ENCODE results near the gene MLF2. TPM values are rescaled to one million over a fixed set of nuclear protein-coding genes. Genes with fewer than 3 reads are reported as not detected.
A peak's percentile ranks its signal among the peaks of the same experiment; 100 is the strongest.

Gene MLF2
- total and polyA plus RNA-seq, 2 of the 13 experiments (the other 11 are each of a cell fraction or from before 2014, with no cell fraction given), result 88.1 to 167 TPM

DNA sequence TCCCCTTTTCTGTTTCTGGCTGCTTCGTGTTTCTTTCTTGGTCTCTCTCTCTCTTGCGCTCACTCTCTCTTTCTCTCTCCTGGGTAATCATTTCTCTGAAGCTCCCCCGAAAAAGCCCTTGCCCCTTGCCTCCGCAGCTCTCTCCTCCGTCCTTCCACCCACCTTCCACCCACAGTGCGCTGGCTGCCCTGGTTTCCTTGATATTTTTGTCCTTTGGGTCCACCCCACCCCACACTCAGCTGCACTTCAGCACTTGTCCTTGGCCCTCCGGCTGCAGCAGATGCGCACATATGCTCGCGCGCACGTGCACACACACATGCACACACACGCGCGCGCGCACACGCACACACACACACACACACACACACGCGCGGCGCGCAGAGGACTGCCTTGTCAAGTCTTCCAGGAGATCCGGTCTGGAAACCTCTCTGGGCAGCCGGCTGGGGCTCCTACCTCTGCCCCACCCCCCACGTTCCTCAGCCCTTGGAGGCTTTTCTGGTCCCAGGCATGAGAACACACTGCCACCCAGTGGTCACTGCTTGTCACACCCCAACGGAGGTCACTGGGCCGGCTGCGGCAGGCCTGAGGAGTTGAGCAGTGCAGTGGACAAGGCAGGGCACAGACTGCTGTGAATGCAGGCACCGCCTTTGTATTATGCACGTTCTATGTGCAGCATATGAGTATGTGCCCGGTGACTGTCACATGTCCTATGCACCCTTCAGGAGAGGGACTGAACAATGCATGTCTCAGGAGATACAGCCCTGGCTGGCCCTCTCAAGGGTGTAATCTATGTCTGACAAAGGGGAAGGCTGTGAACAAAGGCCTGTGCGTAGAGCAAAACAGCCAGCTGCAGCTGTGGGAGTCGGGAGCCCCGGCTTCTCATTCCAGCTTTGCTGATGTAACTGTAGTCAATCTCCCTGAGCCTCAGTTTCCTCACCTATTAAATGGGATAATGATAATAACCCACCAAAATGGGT, 25.9 kb upstream of the MLF2 start (continued):
- TF ChIP-seq, protein P1, sequence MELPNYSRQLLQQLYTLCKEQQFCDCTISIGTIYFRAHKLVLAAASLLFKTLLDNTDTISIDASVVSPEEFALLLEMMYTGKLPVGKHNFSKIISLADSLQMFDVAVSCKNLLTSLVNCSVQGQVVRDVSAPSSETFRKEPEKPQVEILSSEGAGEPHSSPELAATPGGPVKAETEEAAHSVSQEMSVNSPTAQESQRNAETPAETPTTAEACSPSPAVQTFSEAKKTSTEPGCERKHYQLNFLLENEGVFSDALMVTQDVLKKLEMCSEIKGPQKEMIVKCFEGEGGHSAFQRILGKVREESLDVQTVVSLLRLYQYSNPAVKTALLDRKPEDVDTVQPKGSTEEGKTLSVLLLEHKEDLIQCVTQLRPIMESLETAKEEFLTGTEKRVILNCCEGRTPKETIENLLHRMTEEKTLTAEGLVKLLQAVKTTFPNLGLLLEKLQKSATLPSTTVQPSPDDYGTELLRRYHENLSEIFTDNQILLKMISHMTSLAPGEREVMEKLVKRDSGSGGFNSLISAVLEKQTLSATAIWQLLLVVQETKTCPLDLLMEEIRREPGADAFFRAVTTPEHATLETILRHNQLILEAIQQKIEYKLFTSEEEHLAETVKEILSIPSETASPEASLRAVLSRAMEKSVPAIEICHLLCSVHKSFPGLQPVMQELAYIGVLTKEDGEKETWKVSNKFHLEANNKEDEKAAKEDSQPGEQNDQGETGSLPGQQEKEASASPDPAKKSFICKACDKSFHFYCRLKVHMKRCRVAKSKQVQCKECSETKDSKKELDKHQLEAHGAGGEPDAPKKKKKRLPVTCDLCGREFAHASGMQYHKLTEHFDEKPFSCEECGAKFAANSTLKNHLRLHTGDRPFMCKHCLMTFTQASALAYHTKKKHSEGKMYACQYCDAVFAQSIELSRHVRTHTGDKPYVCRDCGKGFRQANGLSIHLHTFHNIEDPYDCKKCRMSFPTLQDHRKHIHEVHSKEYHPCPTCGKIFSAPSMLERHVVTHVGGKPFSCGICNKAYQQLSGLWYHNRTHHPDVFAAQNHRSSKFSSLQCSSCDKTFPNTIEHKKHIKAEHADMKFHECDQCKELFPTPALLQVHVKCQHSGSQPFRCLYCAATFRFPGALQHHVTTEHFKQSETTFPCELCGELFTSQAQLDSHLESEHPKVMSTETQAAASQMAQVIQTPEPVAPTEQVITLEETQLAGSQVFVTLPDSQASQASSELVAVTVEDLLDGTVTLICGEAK (IDR thresholded peaks at IDR 0.05), result no peak
- TF ChIP-seq, protein P1 (CRISPR knock-in tag; IDR thresholded peaks at IDR 0.05), result peak; percentile 47; the same call in 1 of the 2 replicates
- TF ChIP-seq SOX13 (IDR thresholded peaks at IDR 0.05) (no peak), SOX13 (CRISPR knock-in tag; conservative IDR thresholded peaks at IDR 0.05 in 1 of 2, IDR thresholded peaks at IDR 0.05 in 1 of 2) (peak in 1 of 2 experiments; percentile 48; a peak in 1 of 4 replicates), SMAD1 (CRISPR knock-in tag; IDR thresholded peaks at IDR 0.05; ENCODE audit: borderline replicate concordance, low read depth) (peak; percentile 95; the same call in 1 of the 2 replicates), SRY (CRISPR knock-in tag; IDR thresholded peaks at IDR 0.05) (0 out of 2 replicates have a peak, but pooled peaks have one; percentile 29), FIP1L1 (IDR thresholded peaks at IDR 0.05; ENCODE audit: borderline replicate concordance, insufficient read depth, low read depth, low read length) (no peak)
- TF ChIP-seq, protein P2, sequence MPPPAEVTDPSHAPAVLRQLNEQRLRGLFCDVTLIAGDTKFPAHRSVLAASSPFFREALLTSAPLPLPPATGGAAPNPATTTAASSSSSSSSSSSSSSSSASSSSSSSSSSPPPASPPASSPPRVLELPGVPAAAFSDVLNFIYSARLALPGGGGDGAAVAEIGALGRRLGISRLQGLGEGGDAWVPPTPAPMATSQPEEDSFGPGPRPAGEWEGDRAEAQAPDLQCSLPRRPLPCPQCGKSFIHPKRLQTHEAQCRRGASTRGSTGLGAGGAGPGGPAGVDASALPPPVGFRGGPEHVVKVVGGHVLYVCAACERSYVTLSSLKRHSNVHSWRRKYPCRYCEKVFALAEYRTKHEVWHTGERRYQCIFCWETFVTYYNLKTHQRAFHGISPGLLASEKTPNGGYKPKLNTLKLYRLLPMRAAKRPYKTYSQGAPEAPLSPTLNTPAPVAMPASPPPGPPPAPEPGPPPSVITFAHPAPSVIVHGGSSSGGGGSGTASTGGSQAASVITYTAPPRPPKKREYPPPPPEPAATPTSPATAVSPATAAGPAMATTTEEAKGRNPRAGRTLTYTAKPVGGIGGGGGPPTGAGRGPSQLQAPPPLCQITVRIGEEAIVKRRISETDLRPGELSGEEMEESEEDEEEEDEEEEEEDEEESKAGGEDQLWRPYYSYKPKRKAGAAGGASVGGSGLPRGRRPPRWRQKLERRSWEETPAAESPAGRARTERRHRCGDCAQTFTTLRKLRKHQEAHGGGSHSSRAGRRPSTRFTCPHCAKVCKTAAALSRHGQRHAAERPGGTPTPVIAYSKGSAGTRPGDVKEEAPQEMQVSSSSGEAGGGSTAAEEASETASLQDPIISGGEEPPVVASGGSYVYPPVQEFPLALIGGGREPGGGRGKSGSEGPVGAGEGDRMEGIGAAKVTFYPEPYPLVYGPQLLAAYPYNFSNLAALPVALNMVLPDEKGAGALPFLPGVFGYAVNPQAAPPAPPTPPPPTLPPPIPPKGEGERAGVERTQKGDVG (CRISPR knock-in tag; IDR thresholded peaks at IDR 0.05; ENCODE audit: borderline replicate concordance), result no peak
- TF ChIP-seq, protein P3, sequence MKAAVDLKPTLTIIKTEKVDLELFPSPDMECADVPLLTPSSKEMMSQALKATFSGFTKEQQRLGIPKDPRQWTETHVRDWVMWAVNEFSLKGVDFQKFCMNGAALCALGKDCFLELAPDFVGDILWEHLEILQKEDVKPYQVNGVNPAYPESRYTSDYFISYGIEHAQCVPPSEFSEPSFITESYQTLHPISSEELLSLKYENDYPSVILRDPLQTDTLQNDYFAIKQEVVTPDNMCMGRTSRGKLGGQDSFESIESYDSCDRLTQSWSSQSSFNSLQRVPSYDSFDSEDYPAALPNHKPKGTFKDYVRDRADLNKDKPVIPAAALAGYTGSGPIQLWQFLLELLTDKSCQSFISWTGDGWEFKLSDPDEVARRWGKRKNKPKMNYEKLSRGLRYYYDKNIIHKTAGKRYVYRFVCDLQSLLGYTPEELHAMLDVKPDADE (CRISPR knock-in tag; IDR thresholded peaks at IDR 0.05), result no peak
- TF ChIP-seq, protein P4, sequence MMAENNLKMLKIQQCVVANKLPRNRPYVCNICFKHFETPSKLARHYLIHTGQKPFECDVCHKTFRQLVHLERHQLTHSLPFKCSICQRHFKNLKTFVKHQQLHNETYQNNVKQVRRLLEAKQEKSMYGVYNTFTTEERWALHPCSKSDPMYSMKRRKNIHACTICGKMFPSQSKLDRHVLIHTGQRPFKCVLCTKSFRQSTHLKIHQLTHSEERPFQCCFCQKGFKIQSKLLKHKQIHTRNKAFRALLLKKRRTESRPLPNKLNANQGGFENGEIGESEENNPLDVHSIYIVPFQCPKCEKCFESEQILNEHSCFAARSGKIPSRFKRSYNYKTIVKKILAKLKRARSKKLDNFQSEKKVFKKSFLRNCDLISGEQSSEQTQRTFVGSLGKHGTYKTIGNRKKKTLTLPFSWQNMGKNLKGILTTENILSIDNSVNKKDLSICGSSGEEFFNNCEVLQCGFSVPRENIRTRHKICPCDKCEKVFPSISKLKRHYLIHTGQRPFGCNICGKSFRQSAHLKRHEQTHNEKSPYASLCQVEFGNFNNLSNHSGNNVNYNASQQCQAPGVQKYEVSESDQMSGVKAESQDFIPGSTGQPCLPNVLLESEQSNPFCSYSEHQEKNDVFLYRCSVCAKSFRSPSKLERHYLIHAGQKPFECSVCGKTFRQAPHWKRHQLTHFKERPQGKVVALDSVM (CRISPR knock-in tag; IDR thresholded peaks at IDR 0.05), result peak; percentile 29; the same call in 1 of the 2 replicates
